GM12878 (cell line): Measurements from ENCODE around the gene GNA14. TPM values are rescaled to one million over a fixed set of nuclear protein-coding genes. Genes with fewer than 3 reads are reported as not detected.

Source experiments
- ATAC-seq: fragments of 200-7000 bp; cut with Tn5 transposase; 3 replicates; pipeline ENCODE4 v1.9.1; 2020; ENCODE audit warnings: mild to moderate bottlenecking, moderate library complexity
- BruUV-seq: library from RNA; stranded (reverse); fragments of 400-500 nt; replicated peaks from 2 replicates; lab custom pipeline; 2021; lab: Mats Ljungman, UMichigan
- CTCF ChIA-PET: fragments of 300-600 bp; sonication (Branson Sonifier 250); formaldehyde crosslinking; extraction: SDS; loops from one replicate; lab custom pipeline; 2021; ENCODE audit warnings: inconsistent platforms; lab: Yijun Ruan, JAX
- POLR2A ChIA-PET: fragments of 350-600 bp; formaldehyde crosslinking; extraction: SDS; loops from one replicate; lab custom pipeline; 2021; ENCODE audit warnings: inconsistent platforms; lab: Charles Lee
- RAD21 ChIA-PET: fragments of 300-600 bp; sonication (Branson Sonifier 250); formaldehyde crosslinking; loops from one replicate; lab custom pipeline; 2023; ENCODE audit warnings: antibody characterized with exemption; ENCODE audit not compliant: unreplicated experiment; lab: Charles Lee
- SMC1A ChIA-PET: fragments of 300-600 bp; sonication (Branson Sonifier 250); formaldehyde crosslinking; loops from one replicate; lab custom pipeline; 2023; ENCODE audit not compliant: unreplicated experiment, uncharacterized antibody; lab: Charles Lee
- DNase-seq: peaks from one replicate; pipeline ENCODE4 v3.0.0-alpha.2; 2011; ENCODE audit warnings: low read depth, low spot score
- FAIRE-seq: peaks from 3 replicates; lab custom pipeline; 2011; peaks lifted over from hg19 to GRCh38; lab: Jason Lieb, UNC
- H2AFZ ChIP-seq: 2 replicates; pipeline ENCODE4 v1.6.0; 2011; ENCODE audit warnings: low read depth, low read length, control low read depth; ENCODE audit not compliant: control insufficient read depth
- H3K27ac ChIP-seq: 2 replicates; pipeline ENCODE4 v1.5.1; 2011; ENCODE audit warnings: control low read depth; ENCODE audit not compliant: control insufficient read depth, insufficient read depth
- H3K27me3 ChIP-seq, 2 experiments: replicated peaks in 1 of 2; 2 replicates each; pipeline versions ENCODE4 v1.6.0 to v1.6.1; 2011; ENCODE audit warnings: low read length in 1 of 2; ENCODE audit not compliant: control insufficient read depth in 2 of 2, insufficient read depth in 2 of 2
- H3K36me3 ChIP-seq, 2 experiments: 2 replicates each; pipeline ENCODE4 v1.5.1; 2011; ENCODE audit warnings: low read length in 1 of 2; ENCODE audit not compliant: control insufficient read depth in 2 of 2, insufficient read depth in 2 of 2
- H3K4me1 ChIP-seq: 2 replicates; pipeline ENCODE4 v1.6.1; 2011; ENCODE audit warnings: mild to moderate bottlenecking, low read length, moderate library complexity, mixed read lengths; ENCODE audit not compliant: control insufficient read depth, insufficient read depth
- H3K4me2 ChIP-seq: 2 replicates; pipeline ENCODE4 v1.6.0; 2011; ENCODE audit warnings: control low read depth; ENCODE audit not compliant: control insufficient read depth, insufficient read depth
- H3K4me3 ChIP-seq: fragments of 200-600 bp; sonication (generic); 2 replicates; pipeline ENCODE4 v1.5.1; 2016
- H3K79me2 ChIP-seq: 2 replicates; pipeline ENCODE4 v1.6.0; 2011; ENCODE audit warnings: low read length; ENCODE audit not compliant: control insufficient read depth, insufficient read depth
- H3K9ac ChIP-seq: 2 replicates; pipeline ENCODE4 v1.8.0; 2011; ENCODE audit warnings: low read length, control low read depth, mixed read lengths; ENCODE audit not compliant: control insufficient read depth, insufficient read depth
- H3K9me3 ChIP-seq: replicated peaks from 3 replicates; pipeline ENCODE4 v1.5.1; 2011; ENCODE audit warnings: mild to moderate bottlenecking, low read length; ENCODE audit not compliant: control insufficient read depth, insufficient read depth
- H4K20me1 ChIP-seq: 2 replicates; pipeline ENCODE4 v1.6.0; 2011; ENCODE audit not compliant: control insufficient read depth, insufficient read depth
- ASH2L ChIP-seq: fragments of 300-600, 200-600 bp; sonication (generic); IDR thresholded peaks from 2 replicates; pipeline ENCODE4 v1.6.1; 2017; ENCODE audit warnings: low read depth, mild to moderate bottlenecking, borderline replicate concordance
- BMI1 ChIP-seq: fragments of 450-650 bp; IDR thresholded peaks from 2 replicates; pipeline ENCODE4 v1.6.1; 2016; ENCODE audit warnings: mild to moderate bottlenecking, moderate library complexity, borderline replicate concordance
- CBX5 ChIP-seq: sonication (generic); IDR thresholded peaks from 2 replicates; pipeline ENCODE4 v1.6.1; 2016; ENCODE audit warnings: low read depth, moderate library complexity, mild to moderate bottlenecking, inconsistent platforms
- EED ChIP-seq: sonication (generic); IDR thresholded peaks from 2 replicates; pipeline ENCODE4 v1.6.1; 2016; ENCODE audit warnings: antibody characterized with exemption, low read depth
- HDAC6 ChIP-seq: fragments of 200-600 bp; sonication (generic); IDR thresholded peaks from one replicate; pipeline ENCODE4 v1.8.0; 2017; ENCODE audit warnings: antibody characterized with exemption; ENCODE audit not compliant: unreplicated experiment
- IKZF2 ChIP-seq, 2 experiments: fragments of 450-650 bp; IDR thresholded peaks; 2 replicates each; pipeline ENCODE4 v1.6.1; 2017; ENCODE audit warnings: mild to moderate bottlenecking in 2 of 2, moderate library complexity in 2 of 2
- IRF4 ChIP-seq: IDR thresholded peaks from 2 replicates; pipeline ENCODE4 v1.6.1; 2011; ENCODE audit warnings: low read depth, low read length
- IRF5 ChIP-seq: fragments of 450-650 bp; IDR thresholded peaks from 2 replicates; pipeline ENCODE4 v1.6.1; 2017; ENCODE audit warnings: borderline replicate concordance
- MYB ChIP-seq: fragments of 150-350 bp; IDR thresholded peaks from 2 replicates; pipeline ENCODE4 v1.6.1; 2014; ENCODE audit warnings: mild to moderate bottlenecking, low read depth, low read length, borderline replicate concordance
- MYC ChIP-seq: IDR thresholded peaks from 2 replicates; pipeline ENCODE4 v1.6.1; 2011; ENCODE audit warnings: mild to moderate bottlenecking, low read length, moderate library complexity, inconsistent platforms; ENCODE audit not compliant: insufficient read depth, insufficient replicate concordance, insufficient read length, severe bottlenecking
- NR2C1 ChIP-seq: fragments of 450-650 bp; IDR thresholded peaks from 2 replicates; pipeline ENCODE4 v1.6.1; 2017; ENCODE audit warnings: antibody characterized with exemption, mild to moderate bottlenecking, moderate library complexity
- PAX5 ChIP-seq: IDR thresholded peaks from 2 replicates; pipeline ENCODE4 v1.6.1; 2011; ENCODE audit warnings: low read depth, low read length, borderline replicate concordance
- RUNX3 ChIP-seq: IDR thresholded peaks from 2 replicates; pipeline ENCODE4 v1.6.1; 2012; ENCODE audit warnings: low read length, inconsistent platforms
- ZBED1 ChIP-seq: IDR thresholded peaks from 2 replicates; pipeline ENCODE4 v1.6.1; 2016; ENCODE audit warnings: borderline replicate concordance
- ZBTB33 ChIP-seq: fragments of 450-650 bp; IDR thresholded peaks from 2 replicates; pipeline ENCODE4 v1.6.1; 2017; ENCODE audit warnings: mild to moderate bottlenecking
- ZNF274 ChIP-seq: IDR thresholded peaks from one replicate; pipeline ENCODE4 v1.8.0; 2011; ENCODE audit not compliant: insufficient read length, insufficient read depth
- ZNF384 ChIP-seq: IDR thresholded peaks from 2 replicates; pipeline ENCODE4 v1.6.1; 2012; ENCODE audit warnings: low read depth, mild to moderate bottlenecking, low read length, improper control_type of control experiment, borderline replicate concordance
- WGBS: methylation state at CpG from one replicate; pipeline ENCODE4 v1.1.6; 2016; ENCODE audit warnings: low lambda C conversion rate; ENCODE audit not compliant: insufficient replicate concordance, insufficient coverage; ENCODE audit errors: missing lambda C conversion rate; 5-methylcytosine and 5-hydroxymethylcytosine counted together
- in situ Hi-C: fragments of 300-500 bp; cut with MboI; formaldehyde crosslinking; loops from 9 replicates; pipeline ENCODE4 v1.14.3; 2018; ENCODE audit warnings: mixed read lengths
- intact Hi-C: fragments of 100-400 bp; cut with micrococcal nuclease; formaldehyde crosslinking; loops from one replicate; pipeline ENCODE4 v1.14.2; 2022; ENCODE audit not compliant: unreplicated experiment
- polyA plus RNA-seq, 11 experiments: library from polyadenylated mRNA; depleted of rRNA in 4 of 11; unstranded in 6 of 11; stranded (reverse) in 5 of 11; fragments of >200 nt; fragmentation: Nextera tagmentation in 4 of 11; fragmentation: Illumina TruSeq in 1 of 11; extraction: Ambion mirVana in 4 of 11; extraction: Trizol in 1 of 11; gene quantifications; 1 replicate in 1 of 11; 2 replicates in 10 of 11; pipeline versions ENCODE4 v1.2.1 to v1.2.3, GENCODE V29; 2011 to 2016; ENCODE audit warnings: inconsistent platforms in 2 of 11, missing spikeins in 2 of 11, low read depth in 1 of 11
- total RNA-seq, 4 experiments: library from RNA; depleted of rRNA in 3 of 4; stranded (reverse); fragments of >200 nt in 3 of 4; fragmentation: Illumina TruSeq in 1 of 4; extraction: Trizol in 1 of 4; gene quantifications; 2 replicates each; pipeline versions ENCODE4 v1.2.1 to v1.2.3, GENCODE V29; 2013 to 2021
- TF ChIP-seq, protein P1 (sequence below): IDR thresholded peaks from 2 replicates; pipeline ENCODE4 v1.6.1; 2012; ENCODE audit warnings: low read depth, low read length, improper control_type of control experiment
- TF ChIP-seq, protein P2 (sequence below): fragments of 450-650 bp; formaldehyde crosslinking; IDR thresholded peaks from 2 replicates; pipeline ENCODE4 v1.4.0; 2022; ENCODE audit warnings: mild to moderate bottlenecking, moderate library complexity

GNA14 gene
- total and polyA plus RNA-seq, 10 of the 15 experiments (the other 5 are each of a cell fraction or from before 2014, with no cell fraction given): 0.17 TPM; not detected in 9

- ChIA-PET CTCF (interaction anchor here (0.6 to 3.9 kb wide), 3 partner anchors 9 to 256 kb away, joined by 3 to 13 read pairs (median 3); no protein-coding TSS in a partner anchor), POLR2A (no interaction called here), RAD21 (no interaction called here), SMC1A (interaction anchor here (0.6 kb wide), 1 partner anchor 1076 kb away, joined by 5 read pairs; no protein-coding TSS in a partner anchor)
- H3K4me3 ChIP-seq: no peak overlapping the region
- H3K36me3 ChIP-seq: no peaks in the 10 kb centered on the region
- no peaks in the 10 kb centered on the region for H4K20me1 ChIP-seq
- no peak overlapping the region for H3K9ac ChIP-seq
- no peaks in the 10 kb centered on the region for H3K27me3 ChIP-seq
- H3K4me1 ChIP-seq: no peaks in the 10 kb centered on the region
- BruUV-seq: no TSS peak
- no peaks in the 10 kb centered on the region for H3K9me3 ChIP-seq
- no peak overlapping the region for H2AFZ ChIP-seq
- FAIRE-seq: no peak
- 99% methylated on average over 3 of the region's 3 CpGs for WGBS
- no peak for DNase-seq
- no peaks in the 10 kb centered on the region for H3K79me2 ChIP-seq
- intact Hi-C loops: no loop called here
- no peak overlapping the region for H3K4me2 ChIP-seq
- H3K27ac ChIP-seq: no peak overlapping the region
- in situ Hi-C loops: no loop called here
- ATAC-seq: no peak
- TF ChIP-seq CBX5 (no peak), RUNX3 (no peak), PAX5 (no peak), ZBTB33 (no peak), IRF4 (no peak), BMI1 (no peak), ASH2L (no peak), ZBED1 (no peak), NR2C1 (no peak), ZNF274 (no peak), IKZF2 (IDR thresholded peaks at IDR 0.05) (no peak), MYC (no peak), MYB (no peak), EED (no peak), IRF5 (no peak), HDAC6 (no peak), ZNF384 (no peak)
- TF ChIP-seq, protein P1, sequence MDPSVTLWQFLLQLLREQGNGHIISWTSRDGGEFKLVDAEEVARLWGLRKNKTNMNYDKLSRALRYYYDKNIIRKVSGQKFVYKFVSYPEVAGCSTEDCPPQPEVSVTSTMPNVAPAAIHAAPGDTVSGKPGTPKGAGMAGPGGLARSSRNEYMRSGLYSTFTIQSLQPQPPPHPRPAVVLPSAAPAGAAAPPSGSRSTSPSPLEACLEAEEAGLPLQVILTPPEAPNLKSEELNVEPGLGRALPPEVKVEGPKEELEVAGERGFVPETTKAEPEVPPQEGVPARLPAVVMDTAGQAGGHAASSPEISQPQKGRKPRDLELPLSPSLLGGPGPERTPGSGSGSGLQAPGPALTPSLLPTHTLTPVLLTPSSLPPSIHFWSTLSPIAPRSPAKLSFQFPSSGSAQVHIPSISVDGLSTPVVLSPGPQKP: no peak
- TF ChIP-seq, protein P2, sequence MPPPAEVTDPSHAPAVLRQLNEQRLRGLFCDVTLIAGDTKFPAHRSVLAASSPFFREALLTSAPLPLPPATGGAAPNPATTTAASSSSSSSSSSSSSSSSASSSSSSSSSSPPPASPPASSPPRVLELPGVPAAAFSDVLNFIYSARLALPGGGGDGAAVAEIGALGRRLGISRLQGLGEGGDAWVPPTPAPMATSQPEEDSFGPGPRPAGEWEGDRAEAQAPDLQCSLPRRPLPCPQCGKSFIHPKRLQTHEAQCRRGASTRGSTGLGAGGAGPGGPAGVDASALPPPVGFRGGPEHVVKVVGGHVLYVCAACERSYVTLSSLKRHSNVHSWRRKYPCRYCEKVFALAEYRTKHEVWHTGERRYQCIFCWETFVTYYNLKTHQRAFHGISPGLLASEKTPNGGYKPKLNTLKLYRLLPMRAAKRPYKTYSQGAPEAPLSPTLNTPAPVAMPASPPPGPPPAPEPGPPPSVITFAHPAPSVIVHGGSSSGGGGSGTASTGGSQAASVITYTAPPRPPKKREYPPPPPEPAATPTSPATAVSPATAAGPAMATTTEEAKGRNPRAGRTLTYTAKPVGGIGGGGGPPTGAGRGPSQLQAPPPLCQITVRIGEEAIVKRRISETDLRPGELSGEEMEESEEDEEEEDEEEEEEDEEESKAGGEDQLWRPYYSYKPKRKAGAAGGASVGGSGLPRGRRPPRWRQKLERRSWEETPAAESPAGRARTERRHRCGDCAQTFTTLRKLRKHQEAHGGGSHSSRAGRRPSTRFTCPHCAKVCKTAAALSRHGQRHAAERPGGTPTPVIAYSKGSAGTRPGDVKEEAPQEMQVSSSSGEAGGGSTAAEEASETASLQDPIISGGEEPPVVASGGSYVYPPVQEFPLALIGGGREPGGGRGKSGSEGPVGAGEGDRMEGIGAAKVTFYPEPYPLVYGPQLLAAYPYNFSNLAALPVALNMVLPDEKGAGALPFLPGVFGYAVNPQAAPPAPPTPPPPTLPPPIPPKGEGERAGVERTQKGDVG (CRISPR knock-in tag): no peak
These were observed 225.2 kb downstream of the GNA14 start for GRCh38 chr9:77422969-77423368.
